EH (cell line): ENCODE measurements around the gene GREB1.

Source experiments
- DNase-seq: peaks from one replicate; pipeline ENCODE4 v3.0.0-alpha.2; 2015; ENCODE audit warnings: low read depth

The GREB1 gene

GRCh38 chr2:11533278-11534070 is at the start of gene GREB1:
Gene GREB1, plus strand, starts transcription at chr2:11534045. Its CDS starts 22,570 bp downstream, at chr2:11556615.
- peak; percentile 12 for DNase-seq

GRCh38 chr2:11488809-11489208 is 45.0 kb upstream of the GREB1 start:
- no peak for DNase-seq

- DNase-seq: no peak
Observed at GRCh38 chr2:11490194-11490593, 43.7 kb upstream of the GREB1 start.

- DNase-seq: no peak
Observed at GRCh38 chr2:11491348-11491933, 42.4 kb upstream of the GREB1 start.

- no peak for DNase-seq
Observed at GRCh38 chr2:11492244-11492643, 41.6 kb upstream of the GREB1 start.

GRCh38 chr2:11492720-11493119 is 41.1 kb upstream of the GREB1 start:
- no peak for DNase-seq

GRCh38 chr2:11493282-11493681 is 40.6 kb upstream of the GREB1 start:
- no peak for DNase-seq

GRCh38 chr2:11494310-11494709 is 39.5 kb upstream of the GREB1 start:
- DNase-seq: no peak

- DNase-seq: no peak
Observed at GRCh38 chr2:11495844-11496681, 37.8 kb upstream of the GREB1 start.

GRCh38 chr2:11498543-11499034 is 35.3 kb upstream of the GREB1 start:
- DNase-seq: no peak

- no peak for DNase-seq
Observed at GRCh38 chr2:11499081-11499743, 34.6 kb upstream of the GREB1 start.

- DNase-seq: no peak
Observed at GRCh38 chr2:11500702-11501303, 33.0 kb upstream of the GREB1 start.

- DNase-seq: no peak
Observed at GRCh38 chr2:11502740-11503292, 31.0 kb upstream of the GREB1 start.

- no peak for DNase-seq
Observed at GRCh38 chr2:11503354-11503927, 30.4 kb upstream of the GREB1 start.

GRCh38 chr2:11505652-11506610 is 27.9 kb upstream of the GREB1 start:
- no peak for DNase-seq

GRCh38 chr2:11506611-11506969 is 27.3 kb upstream of the GREB1 start:
- no peak for DNase-seq

- no peak for DNase-seq
Observed at GRCh38 chr2:11507517-11507916, 26.3 kb upstream of the GREB1 start.

GRCh38 chr2:11508279-11508678 is 25.6 kb upstream of the GREB1 start:
- DNase-seq: no peak

GRCh38 chr2:11509657-11510360 is 24.0 kb upstream of the GREB1 start:
- no peak for DNase-seq
